ENCODE measurements around the gene ADAMTS12. TPM values are rescaled to one million over a fixed set of nuclear protein-coding genes. Genes with fewer than 3 reads are reported as not detected.
A peak's percentile ranks its signal among the peaks of the same experiment; 100 is the strongest.
"Not testable (repeated sequence)": the region's sequence is repeated elsewhere in the genome, so short reads cannot be mapped to it uniquely, and the experiment has no call there.

Gene ADAMTS12
- total RNA-seq, 2 donors from 2014 or later = 3.4 to 3.8 TPM

GRCh38 chr5:33927685-33928084 lies 35.9 kb upstream of the ADAMTS12 start:
- ATAC-seq = no peak
- intact Hi-C loops (cut with DNase I) = no loop called here
- DNase-seq = no peak

- DNase-seq = no peak
- ATAC-seq = no peak
- intact Hi-C loops (cut with DNase I) = no loop called here
Observed at GRCh38 chr5:33925278-33925677, 33.5 kb upstream of the ADAMTS12 start.

- intact Hi-C loops (cut with DNase I) = no loop called here
- DNase-seq (no peak), ATAC-seq (no peak)
Observed at GRCh38 chr5:33921002-33921401, 29.2 kb upstream of the ADAMTS12 start.

GRCh38 chr5:33914844-33915243 lies 23.1 kb upstream of the ADAMTS12 start:
- intact Hi-C loops (cut with DNase I); DNase-seq; ATAC-seq: not testable (repeated sequence)

GRCh38 chr5:33906248-33906647 lies 14.5 kb upstream of the ADAMTS12 start:
- DNase-seq; intact Hi-C loops (cut with DNase I); ATAC-seq: not testable (repeated sequence)

- DNase-seq = no peak
- intact Hi-C loops (cut with DNase I) = no loop called here
- ATAC-seq = no peak
Observed at GRCh38 chr5:33905381-33905780, 13.6 kb upstream of the ADAMTS12 start.

GRCh38 chr5:33903118-33903517 lies 11.3 kb upstream of the ADAMTS12 start:
- DNase-seq = no peak
- intact Hi-C loops (cut with DNase I) = no loop called here

GRCh38 chr5:33901156-33901555 lies 9.4 kb upstream of the ADAMTS12 start:
- ATAC-seq = no peak
- no peak for DNase-seq
- intact Hi-C loops (cut with DNase I) = no loop called here

More at GRCh38 chr5:33903118-33903517, 11.3 kb upstream of the ADAMTS12 start:
- ATAC-seq = no peak

GRCh38 chr5:33894566-33894965 lies 2.8 kb upstream of the ADAMTS12 start:
- DNase-seq (no peak), ATAC-seq (no peak)
- intact Hi-C loops (cut with DNase I) = no loop called here

GRCh38 chr5:33892620-33893137 lies 889 bp upstream of the ADAMTS12 start:
- intact Hi-C loops (cut with DNase I) = no loop called here
- peak; percentile 17 to 43 for ATAC-seq
- peak; percentile 49 for DNase-seq

- intact Hi-C loops (cut with DNase I) = no loop called here
- DNase-seq (no peak), ATAC-seq (no peak)
Observed at GRCh38 chr5:33891446-33891787, 373 bp downstream of the ADAMTS12 start.

- no peak for ATAC-seq
- no peak for DNase-seq
- intact Hi-C loops (cut with DNase I) = no loop called here
Observed at GRCh38 chr5:33890131-33891032, 1.4 kb downstream of the ADAMTS12 start.

GRCh38 chr5:33888587-33888986 lies 3.2 kb downstream of the ADAMTS12 start:
- intact Hi-C loops (cut with DNase I) = no loop called here
- DNase-seq = no peak
- ATAC-seq = no peak

GRCh38 chr5:33887268-33887667 lies 4.5 kb downstream of the ADAMTS12 start:
- intact Hi-C loops (cut with DNase I) = no loop called here
- no peak for ATAC-seq
- no peak for DNase-seq

GRCh38 chr5:33886283-33886682 lies 5.5 kb downstream of the ADAMTS12 start:
- DNase-seq (no peak), ATAC-seq (no peak)
- intact Hi-C loops (cut with DNase I) = no loop called here

- ATAC-seq (peak in 1 of 2 donors; percentile 54), DNase-seq (no peak)
- intact Hi-C loops (cut with DNase I) = no loop called here
Observed at GRCh38 chr5:33885679-33886078, 6.1 kb downstream of the ADAMTS12 start.

- DNase-seq = no peak
- ATAC-seq = no peak
- intact Hi-C loops (cut with DNase I) = no loop called here
Observed at GRCh38 chr5:33883482-33883881, 8.3 kb downstream of the ADAMTS12 start.

GRCh38 chr5:33880319-33880718 lies 11.5 kb downstream of the ADAMTS12 start:
- intact Hi-C loops (cut with DNase I) = no loop called here
- no peak for ATAC-seq

GRCh38 chr5:33877449-33877848 lies 14.3 kb downstream of the ADAMTS12 start:
- intact Hi-C loops (cut with DNase I) = no loop called here
- ATAC-seq = peak; percentile 34 to 76
- no peak for DNase-seq

More at GRCh38 chr5:33880319-33880718, 11.5 kb downstream of the ADAMTS12 start:
- DNase-seq = no peak

GRCh38 chr5:33867241-33867640 lies 24.5 kb downstream of the ADAMTS12 start:
- DNase-seq (no peak), ATAC-seq (no peak)
- intact Hi-C loops (cut with DNase I) = no loop called here

- DNase-seq; intact Hi-C loops (cut with DNase I); ATAC-seq: not testable (repeated sequence)
Observed at GRCh38 chr5:33859177-33859576, 32.6 kb downstream of the ADAMTS12 start.
